Stimulated activated CD4-positive, alpha-beta T cell treated with anti-CD3 and anti-CD28 coated beads, Interleukin-4, amount 100 ng/mL, for 1 hour (primary cell): ENCODE measurements around the gene IFITM10.

ENCODE experiments used
- DNase-seq: peaks from one replicate; pipeline ENCODE4 v3.0.0-alpha.2; 2020

The IFITM10 gene

DNA sequence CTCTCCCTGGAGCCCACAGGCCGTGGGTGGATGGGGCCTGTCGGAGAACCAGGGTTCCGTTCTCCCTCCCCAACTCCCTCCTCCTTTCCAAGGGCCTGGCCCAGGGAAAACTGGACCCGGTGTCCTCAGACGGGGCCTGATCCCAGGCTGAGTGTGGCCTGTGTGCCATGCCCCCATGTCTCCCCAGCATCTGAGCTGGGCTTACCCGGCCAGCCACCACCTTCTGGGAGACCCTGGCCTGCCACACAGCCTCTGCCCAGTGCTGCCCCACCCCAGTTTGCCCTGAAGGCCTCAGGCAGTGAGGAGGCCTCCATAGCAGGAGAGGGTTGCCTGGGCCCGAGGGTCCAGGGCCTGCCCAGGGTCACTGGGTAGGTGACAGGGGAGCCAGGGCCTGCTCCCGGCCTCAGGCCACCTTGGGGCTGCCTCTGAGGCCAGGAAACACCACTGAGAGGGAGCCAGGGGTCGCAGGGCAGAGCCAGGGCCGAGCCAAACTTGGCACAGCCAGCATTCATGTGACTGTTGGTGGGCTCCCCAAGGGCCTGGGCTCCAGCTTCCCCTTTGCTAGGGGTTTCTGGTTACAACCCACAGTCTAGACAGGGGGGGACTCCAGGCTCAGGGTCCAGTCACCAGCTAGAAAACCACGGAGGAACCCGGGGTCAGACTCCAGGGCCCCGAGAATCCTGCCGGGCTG is 590 bp upstream of the IFITM10 start:
- no peak for DNase-seq

DNA sequence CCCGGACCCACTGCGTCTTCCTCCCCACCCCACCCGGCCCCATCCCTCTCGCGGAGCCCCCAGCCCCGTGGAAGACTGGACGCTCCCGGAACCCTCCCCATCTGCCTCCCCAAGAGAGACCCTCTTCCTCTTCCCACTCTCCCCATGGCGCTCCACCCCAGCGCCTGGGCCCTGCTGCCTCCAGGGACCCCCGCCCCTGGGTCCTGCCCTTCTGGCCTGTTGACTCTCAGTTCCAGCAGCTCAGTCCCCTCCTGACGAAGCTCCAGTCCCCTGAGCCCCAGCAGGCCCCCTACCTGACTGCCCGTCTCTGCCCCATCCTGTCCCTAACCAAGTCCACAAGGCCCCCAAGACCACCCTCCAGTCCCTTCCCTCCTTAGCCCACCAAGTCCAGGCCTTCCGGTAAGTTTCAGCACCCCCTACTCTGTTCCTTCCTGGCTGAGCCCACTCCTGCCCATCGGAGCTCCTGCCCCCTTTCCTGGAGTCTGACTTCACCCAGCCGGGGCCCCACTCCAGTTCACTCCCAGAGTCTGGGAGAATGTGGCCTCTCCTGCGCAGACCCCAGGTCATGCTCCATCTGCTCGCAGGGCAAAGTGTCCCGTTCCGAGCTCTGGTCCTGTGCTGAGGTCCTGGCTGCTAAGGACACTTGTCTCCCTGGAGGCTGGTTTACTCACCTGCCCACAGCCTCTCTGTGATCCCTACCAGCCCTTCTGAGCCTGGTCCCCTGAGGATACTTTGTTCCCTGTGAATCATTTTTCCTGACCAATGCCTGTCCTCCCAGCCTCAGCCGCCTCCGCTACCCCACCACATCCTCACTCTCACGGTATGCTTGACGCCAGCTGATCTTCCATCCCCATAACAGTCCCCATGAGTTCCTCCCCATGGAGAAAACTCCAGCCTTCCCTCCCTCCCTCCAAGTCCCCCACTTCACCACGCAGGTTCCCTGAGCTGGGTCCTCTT is 722 bp downstream of the IFITM10 start:
- DNase-seq: no peak

DNA sequence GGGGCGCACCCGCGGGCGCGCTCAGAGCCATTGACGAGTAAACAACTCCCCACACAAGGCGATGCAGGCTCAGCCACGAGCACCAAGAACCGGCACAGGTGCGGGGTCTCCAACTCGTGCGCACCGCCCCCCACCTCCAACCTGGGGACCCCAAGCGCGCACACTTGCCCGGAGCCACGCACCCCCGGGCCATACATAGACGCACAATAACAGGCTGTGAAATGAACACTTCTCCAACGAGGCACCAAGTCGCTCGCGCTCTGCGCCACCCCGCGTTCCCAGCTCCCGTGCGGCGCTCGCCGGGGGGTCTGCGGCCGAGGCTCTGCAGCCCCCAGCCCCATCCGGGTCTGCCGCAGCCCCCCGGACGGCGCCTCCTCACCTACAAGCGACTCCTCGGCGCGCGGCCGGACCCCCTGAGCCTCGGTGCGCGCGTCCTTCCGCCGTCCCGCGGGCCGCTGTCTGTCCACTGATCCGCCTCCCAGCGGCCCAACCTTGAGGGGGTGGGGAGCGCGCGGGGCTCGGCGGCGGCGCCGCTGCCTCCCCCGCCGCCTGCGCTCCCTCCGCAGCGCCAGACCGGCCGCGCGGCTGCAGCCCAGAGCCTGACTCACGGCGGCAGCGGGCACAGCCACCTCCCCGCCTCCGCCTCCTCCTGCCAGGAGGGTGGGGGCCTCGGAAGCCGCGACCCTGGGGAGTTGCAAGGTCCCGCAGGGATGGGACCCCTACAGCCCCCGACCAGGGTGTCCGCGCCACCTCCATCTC is 1.6 kb downstream of the IFITM10 start:
- DNase-seq: no peak

DNA sequence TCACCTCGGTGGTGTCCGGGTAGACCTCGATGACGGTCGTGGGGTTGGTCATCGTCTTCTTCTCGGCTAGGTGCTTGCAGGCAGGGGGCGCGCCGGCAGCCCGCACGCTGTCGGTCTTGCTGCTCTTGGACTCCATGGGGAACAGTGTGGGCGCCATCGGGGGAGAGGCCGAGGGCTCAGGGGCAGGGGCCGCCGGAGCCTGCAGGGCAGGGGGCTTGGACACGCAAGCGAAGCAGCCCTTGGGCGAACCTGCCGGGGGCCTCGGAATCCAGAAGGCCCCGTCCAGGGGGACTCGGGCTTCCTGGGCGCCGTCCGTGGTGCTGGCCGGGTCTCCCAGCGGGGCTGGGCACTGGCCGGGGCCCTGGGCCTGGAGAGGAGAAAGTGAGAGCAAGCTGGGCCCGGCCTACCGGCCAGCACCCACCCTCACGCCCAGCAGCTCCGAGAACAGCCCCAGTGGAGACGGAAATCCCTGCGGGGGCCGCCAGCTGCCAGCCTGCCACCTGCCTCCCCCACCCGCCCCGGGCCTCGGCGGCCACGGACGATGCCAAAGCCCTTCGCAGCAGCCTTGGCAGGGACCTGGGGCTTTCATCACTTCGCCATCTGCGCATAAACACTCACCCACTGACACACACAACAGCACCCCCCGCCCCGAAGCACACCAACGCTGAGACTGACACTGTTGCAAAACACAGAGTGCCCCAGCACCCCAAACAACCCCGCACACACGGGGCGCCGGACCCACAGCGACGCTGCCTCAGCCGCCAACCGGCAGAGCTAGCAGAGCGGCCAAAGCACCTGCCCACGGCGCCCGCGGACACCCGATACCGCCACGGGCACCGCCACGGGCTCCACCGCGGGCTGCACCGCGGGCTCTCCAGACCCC is 2.4 kb downstream of the IFITM10 start:
- DNase-seq: no peak

DNA sequence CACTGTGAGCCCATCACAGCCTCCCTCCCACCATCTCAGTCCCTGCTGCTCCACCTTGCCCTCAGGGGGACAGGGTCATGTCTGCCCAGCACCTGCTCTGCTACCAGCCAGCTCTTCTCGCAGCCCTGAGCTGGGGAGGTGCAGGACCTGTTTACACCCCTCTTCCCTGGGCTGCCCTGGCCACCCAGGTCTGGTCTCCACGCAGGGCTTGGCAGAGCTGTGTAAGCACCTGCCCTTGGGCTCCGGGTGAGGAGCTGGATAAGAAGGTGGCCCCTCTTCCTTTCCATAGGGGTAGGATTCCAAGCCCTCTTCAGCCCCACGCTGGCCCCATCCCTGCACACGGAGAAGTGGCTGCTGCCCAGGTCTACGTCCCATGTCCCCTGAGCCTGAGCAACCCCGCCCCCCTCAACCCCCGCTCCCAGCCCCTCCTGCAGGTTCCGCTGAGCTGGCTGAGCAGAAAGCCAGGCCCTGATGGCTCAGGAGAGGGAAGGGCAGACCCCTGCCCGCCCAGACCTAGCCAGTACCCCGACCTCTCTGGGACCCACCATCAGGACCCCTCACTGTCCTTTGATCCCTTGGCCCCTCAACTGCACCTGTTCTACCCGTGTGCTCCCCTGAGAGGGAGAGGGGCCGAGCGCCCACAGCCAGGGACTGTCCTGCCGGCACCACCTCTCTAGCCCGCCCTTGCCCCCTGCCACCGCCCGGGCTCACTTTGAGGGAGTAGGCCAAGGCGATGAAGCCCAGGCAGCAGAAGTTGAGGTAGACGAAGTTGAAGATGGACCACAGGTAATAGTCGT is 3.2 kb downstream of the IFITM10 start:
- DNase-seq: no peak

DNA sequence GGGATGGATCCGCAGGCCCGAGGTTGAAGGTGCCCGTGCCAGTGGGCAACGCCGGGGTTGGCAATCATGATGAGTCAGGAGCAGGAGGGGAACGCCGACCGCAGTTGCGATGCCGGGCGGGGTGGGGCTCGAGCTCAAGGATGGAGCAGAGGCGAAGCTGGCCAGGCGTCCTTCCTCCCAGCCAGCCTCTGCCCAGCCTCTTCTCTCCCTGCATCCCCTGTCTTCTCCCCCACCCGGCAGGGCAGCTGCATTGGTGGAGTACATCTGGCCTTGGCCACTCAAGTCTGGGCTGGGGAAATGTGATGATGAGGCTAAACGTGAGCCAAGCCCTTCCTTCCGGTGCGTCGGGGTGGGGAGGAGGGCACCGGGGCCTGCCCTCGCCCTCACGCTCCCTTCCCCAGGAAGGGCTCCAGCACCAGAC is 3.9 kb downstream of the IFITM10 start:
- no peak for DNase-seq

DNA sequence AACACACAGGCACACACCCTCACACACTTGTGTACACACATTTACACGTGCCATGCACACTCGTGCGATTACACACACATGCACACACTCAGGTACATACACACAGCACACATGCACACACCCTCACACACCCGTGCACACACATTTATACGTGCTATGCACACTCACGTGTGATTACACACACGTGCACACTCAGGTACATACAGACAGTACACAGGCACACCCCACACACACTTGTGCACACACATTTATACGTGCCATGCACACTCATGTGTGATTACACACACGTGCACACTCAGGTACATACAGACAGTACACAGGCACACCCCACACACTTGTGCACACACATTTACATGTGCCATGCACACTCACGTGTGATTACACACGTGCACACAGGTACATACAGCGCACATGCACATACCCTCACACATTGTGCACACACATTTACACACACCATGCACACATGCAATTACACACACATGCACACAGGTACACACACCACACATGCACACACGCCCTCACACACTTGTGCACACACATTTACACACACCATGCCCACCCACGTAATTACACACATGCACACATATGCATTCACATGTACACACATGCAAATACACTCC is 4.6 kb downstream of the IFITM10 start:
- no peak for DNase-seq

DNA sequence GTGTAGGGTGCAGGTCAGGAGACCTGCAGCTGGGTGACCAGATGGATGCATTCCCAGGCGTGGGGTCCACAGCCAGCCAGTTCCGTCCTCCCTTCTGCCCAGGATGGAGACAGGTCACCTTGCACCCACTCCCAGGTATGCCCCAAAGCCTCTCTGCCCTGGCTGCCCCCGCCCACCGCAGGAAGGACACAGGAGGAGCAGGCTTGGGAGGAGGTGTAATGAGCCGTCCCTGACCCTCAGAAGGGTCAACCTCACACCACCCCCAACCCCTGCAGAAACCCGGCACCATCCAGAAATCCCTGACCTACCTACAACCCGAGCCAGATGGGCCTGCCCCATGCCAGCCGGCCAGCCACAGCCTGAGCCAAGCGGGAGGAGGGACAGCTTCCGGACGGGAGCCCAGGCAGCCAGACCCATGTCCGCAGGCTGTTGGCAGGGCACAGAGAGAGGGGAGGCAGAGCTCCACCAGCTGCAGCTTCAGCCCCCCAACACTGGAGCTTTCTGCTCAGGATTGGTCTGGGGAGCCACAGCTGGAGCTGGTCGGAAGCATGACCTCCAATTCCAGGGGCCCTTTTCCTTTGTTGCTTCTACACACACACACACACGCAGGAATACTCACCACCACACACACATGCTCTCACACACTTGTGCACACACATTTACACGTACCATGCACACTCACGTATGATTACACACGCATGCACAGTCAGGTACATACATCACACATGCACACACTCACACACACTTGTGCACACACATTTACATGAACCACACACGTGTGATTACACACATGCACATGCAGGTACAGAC is 5.3 kb downstream of the IFITM10 start:
- no peak for DNase-seq

DNA sequence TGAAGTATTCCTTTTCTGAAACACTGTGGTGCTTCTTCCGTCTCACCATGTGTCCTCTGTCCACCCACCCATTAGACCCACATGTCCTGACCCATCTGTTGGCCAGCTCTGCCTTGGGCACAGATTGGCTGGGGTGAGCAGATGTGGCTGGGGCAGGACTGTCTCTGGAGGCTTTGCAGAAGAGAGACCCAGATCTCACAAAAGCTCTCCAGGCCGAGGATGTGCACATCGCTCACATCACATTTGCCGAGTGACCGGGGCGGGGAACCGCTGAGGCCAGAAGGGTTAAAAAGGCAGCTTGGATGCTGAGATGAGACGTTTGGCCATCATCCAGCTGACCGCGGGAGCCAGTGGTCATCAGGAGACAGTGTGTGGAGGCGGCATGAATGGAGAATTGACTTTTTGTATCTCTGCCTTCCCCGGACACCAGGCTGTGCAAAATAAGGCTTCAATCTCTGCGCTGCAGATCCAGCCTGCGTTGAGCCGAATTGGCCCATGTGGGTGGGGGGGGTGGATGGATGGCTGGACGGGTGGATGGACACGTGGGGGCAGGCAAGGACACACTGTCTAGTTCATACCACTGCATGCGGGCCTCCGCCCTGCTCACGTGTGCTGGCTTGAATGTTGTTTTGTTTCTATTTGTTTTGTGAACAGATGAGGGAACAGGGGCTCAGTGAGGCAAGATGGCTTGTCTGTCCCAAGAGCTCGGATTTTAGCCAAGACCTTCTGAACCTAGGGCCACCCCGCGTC is 6.1 kb downstream of the IFITM10 start:
- no peak for DNase-seq

DNA sequence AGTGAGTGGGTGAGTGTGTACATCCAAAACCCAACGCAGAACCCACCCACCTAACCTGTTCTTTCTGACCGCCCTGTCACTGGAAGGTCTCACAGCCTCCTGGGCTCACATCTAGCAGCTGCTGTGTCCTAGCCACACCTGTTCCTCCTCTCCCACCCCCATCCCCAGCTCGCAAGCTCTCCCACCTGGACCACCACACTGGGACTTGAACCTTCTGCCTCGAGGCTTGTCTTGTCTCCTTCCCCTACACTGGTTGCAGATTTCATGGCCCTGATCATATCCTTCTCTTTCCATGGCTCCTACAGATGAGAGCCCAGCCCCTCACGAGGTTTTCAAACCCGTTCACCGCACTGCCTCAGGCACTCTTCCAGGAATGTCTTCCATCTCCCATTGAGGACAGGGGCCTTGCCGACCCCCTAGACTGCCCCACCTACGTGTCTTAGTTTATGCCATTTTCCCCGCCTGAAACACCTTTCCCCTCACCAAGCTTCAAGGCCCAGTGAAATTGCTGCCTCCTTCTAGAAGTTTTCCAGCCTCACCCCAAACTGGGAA is 6.7 kb downstream of the IFITM10 start:
- no peak for DNase-seq

DNA sequence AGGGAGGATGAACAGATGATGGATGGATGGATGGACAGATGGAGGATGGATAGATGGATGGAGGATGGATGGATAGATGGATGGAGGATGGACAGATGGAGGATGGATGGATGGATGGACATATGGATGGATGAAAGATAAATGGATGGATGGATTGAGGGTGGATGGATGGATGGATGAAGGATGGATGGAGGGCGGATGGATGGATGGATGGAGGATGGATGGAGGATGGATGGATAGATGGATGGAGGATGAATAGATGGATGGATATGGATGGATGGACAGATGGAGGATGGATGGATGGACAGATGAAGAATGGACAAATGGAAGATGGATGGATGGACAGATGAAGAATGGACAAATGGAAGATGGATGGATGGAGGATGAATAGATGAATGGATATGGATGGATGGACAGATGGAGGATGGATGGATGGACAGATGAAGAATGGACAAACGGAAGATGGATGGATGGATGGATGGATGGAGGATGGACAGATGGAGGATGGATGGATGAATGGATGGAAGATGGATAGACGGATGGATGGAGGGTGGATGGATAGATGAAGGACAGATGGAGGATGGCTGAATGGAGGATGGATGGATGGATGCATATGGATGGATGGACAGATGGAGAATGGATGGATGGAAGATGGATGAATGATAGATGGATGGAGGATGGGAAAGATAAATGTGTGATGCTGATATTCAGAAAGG is 7.4 kb downstream of the IFITM10 start:
- DNase-seq: no peak

DNA sequence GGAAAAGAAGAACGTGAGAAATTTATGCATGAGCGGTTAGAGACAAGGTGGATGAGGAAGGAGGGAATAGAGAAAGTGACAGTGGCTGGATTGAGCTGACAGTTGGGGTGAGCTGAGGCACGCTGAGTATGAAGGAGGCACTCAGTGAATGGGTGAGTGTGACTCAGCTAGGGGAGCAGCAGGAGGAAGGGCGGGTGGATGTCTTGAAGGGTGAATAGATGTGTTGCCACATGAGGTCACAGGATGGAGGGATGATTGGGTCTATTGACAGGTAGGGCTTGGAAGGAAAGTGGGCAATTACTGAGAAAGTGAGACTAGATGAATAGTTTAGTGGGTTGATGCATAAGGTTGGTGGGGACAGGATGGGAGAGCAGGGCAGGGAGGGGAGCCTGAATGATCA is 8.0 kb downstream of the IFITM10 start:
- no peak for DNase-seq

DNA sequence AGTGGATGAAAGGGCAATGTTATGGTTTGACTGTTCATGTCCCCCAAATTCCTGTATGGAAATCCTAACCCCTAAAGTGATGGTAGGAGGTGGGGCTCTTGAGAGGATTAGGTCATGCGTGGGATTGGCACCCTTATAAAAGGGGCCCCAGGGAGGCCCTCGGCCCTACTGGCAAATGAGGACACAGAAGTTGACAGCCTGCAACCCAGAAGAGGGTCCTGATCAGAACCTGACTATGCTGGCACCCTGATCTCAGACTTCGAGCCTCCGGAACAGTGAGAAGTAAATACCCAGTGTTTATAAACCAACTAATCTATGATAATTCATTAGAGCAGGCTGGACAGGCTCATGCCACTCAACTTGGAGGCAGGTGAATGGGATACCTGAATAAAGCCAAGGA is 8.7 kb downstream of the IFITM10 start:
- no peak for DNase-seq

DNA sequence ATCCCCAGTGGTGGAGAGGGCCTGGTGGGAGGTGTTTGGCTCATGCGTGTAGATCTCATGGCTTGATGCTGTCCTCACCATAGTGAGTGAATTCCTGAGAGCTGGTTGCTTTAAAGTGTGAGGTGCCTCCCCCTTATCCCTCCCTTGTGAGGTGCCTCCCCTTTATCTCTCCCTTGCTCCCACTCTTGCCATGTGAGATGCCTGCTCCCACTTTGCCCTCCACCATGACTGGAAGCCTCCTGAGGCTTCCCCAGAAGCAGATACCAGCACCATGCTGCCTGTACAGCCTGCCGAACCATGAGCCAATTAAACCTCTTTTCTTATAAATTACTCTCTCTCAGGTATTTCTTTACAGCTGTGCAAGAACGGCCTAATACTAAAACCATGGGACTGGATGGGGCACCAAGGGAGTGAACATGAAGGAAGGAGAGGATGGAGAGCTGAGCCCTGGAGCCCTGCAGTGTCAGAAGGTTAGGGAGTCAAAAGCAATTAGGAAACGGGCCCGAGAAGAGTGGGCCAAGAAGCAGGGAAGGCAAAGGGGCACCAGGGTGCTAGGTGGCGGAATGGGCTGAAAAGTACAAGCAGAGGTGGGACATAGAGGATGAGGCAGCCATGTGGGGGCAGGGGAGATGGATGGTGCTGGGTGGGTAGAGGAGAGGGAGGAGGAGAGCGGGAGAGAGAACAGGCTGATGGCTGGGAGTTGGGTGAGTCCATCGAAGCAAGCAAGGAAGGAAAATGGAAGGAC is 9.4 kb downstream of the IFITM10 start:
- no peak for DNase-seq

DNA sequence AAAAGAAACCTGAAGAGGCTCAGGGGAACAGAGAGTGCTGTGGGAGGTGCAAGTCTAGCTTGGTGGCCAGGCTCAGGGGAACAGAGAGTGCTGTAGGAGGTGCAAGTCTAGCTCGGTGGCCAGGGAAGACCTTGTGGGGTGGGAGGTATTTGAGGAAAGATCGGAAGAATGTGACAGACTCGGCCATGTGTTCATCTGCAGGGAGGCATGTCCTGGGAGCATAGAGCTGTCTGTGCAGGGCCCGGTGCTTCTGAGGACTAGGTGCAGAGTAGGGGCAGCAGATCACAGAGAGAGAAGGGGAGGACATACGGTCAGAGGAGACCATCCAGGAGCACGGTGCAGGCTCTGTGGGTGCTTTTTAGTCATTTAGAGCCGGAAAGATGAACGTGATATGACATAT is 10.8 kb downstream of the IFITM10 start:
- DNase-seq: no peak

DNA sequence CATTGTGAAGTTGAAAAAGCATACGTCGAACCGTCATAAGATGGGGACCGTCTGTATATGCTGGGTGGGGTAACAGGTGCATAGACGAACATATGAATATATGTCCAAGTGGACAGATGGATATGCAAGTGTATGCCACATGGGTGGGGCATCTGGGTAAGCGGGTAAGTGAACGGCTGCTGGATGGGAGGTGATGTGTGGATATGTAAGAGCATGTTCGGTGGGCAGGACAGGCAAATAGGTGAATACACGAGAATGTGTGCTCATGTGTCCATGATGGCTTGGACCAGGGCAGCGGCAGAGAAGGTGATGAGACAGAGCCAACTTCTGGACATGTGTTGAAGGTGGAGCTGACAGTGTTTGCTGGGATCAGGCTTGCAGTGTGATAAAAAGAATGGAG is 12.0 kb downstream of the IFITM10 start:
- no peak for DNase-seq

DNA sequence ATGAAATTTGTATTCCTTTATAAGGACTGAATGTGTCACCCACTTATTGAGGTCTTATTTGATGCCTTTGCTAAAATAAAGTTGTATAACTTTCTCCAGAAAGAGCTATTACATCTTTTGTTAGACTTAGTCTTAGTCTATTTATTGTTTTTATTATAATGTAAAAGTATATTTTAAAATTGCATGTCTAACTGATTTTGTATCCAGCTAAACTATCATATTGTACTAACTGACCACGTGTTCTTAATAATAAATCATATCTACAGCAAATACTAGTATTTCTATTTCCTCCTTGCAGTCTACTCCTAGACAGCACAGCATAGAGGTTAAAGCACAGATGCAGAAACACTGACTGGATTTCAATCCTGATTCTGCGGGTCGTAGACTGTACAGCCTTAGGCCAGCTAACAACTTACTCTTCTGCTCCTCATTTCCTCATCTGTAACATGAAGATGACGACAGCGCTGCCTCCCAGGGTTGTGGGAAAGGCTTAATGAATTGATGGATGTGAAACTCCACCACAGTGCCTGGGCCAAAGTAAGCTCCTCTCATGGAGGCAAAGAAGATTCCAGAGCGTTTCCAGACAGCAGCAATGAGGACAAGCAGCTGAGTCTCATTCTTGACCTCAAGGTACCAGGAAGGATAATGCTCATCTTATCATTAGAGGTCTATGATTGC is 13.2 kb downstream of the IFITM10 start:
- DNase-seq: no peak
